T-cell (primary cell): ENCODE results near the gene CCDC6. TPM values are rescaled to one million over a fixed set of nuclear protein-coding genes. Genes with fewer than 3 reads are reported as not detected.
"Not testable (repeated sequence)": the region's sequence is repeated elsewhere in the genome, so short reads cannot be mapped to it uniquely, and the experiment has no call there.

Experiments used
- ATAC-seq, 4 experiments: fragments of 200-7000 bp in 3 of 4; fragments of 150-1000 bp in 1 of 4; cut with Tn5 transposase; replicated peaks in 1 of 4; 1 replicate in 3 of 4; 2 replicates in 1 of 4; pipeline ENCODE4 v1.10.0; 2021; ENCODE audit warnings: moderate library complexity in 3 of 4, mild to moderate bottlenecking in 2 of 4, moderate number of reproducible peaks in 1 of 4
- CTCF ChIA-PET, 2 donors: fragments of 300-600 bp; sonication (Branson Sonifier 250); formaldehyde crosslinking; loops; one replicate each; lab custom pipeline; 2022; ENCODE audit warnings: antibody characterized with exemption in 2 of 2; lab: Charles Lee
- POLR2A ChIA-PET, 2 donors: fragments of 300-600 bp; sonication (Branson Sonifier 250); formaldehyde crosslinking; loops; one replicate each; lab custom pipeline; 2022; ENCODE audit warnings: antibody characterized with exemption in 2 of 2; lab: Charles Lee
- DNase-seq, 35 experiments: peaks; one replicate each; pipeline versions ENCODE4 v3.0.0 to v3.0.0-alpha.2; 2013 to 2023
- H3K27ac ChIP-seq: one replicate; pipeline ENCODE4 v1.5.1; 2013; ENCODE audit warnings: low read length
- H3K27me3 ChIP-seq, 2 experiments: replicated peaks in 1 of 2; 1 replicate in 1 of 2; 2 replicates in 1 of 2; pipeline versions ENCODE4 v1.6.1 to v1.7.0; 2013; ENCODE audit warnings: low read length in 1 of 2, mixed read lengths in 1 of 2; ENCODE audit not compliant: control insufficient read depth in 2 of 2, insufficient read depth in 2 of 2; ENCODE audit errors: extremely low read depth in 1 of 2
- H3K36me3 ChIP-seq, 2 donors: 1 replicate in 1 of 2; 2 replicates in 1 of 2; pipeline versions ENCODE4 v1.6.1 to v1.7.0; 2013; ENCODE audit warnings: low read length in 1 of 2; ENCODE audit not compliant: control insufficient read depth in 2 of 2, insufficient read depth in 1 of 2; ENCODE audit errors: extremely low read depth in 1 of 2
- H3K4me1 ChIP-seq, 2 experiments: 1 replicate in 1 of 2; 2 replicates in 1 of 2; pipeline versions ENCODE4 v1.6.1 to v1.7.0; 2013; ENCODE audit warnings: low read length in 2 of 2, mixed read lengths in 1 of 2; ENCODE audit not compliant: insufficient read depth in 2 of 2, control insufficient read depth in 1 of 2; ENCODE audit errors: extremely low read depth in 1 of 2
- H3K4me3 ChIP-seq, 2 donors: 1 replicate in 1 of 2; 2 replicates in 1 of 2; pipeline versions ENCODE4 v1.5.1 to v1.7.0; 2013; ENCODE audit warnings: mild to moderate bottlenecking in 2 of 2, low read length in 1 of 2, moderate library complexity in 1 of 2; ENCODE audit not compliant: control insufficient read depth in 1 of 2; ENCODE audit errors: extremely low read depth in 1 of 2
- H3K9me3 ChIP-seq: 2 replicates; pipeline ENCODE4 v1.7.0; 2013
- H3K27ac Mint-ChIP-seq, 2 donors: one replicate each; pipeline ENCODE4 v1.8.0; 2020 to 2021; ENCODE audit warnings: mild to moderate bottlenecking in 2 of 2, mixed read lengths in 2 of 2
- H3K27me3 Mint-ChIP-seq, 2 donors: one replicate each; pipeline ENCODE4 v1.8.0; 2021 to 2022; ENCODE audit warnings: mixed read lengths in 2 of 2
- H3K36me3 Mint-ChIP-seq: one replicate; pipeline ENCODE4 v1.8.0; 2021; ENCODE audit warnings: mixed read lengths
- H3K4me1 Mint-ChIP-seq, 3 donors: one replicate each; pipeline ENCODE4 v1.8.0; 2020 to 2022; ENCODE audit warnings: mixed read lengths in 3 of 3, mild to moderate bottlenecking in 1 of 3
- H3K4me3 Mint-ChIP-seq, 3 donors: one replicate each; pipeline ENCODE4 v1.8.0; 2020 to 2022; ENCODE audit warnings: mild to moderate bottlenecking in 3 of 3, mixed read lengths in 3 of 3, moderate library complexity in 3 of 3
- H3K9me3 Mint-ChIP-seq, 3 donors: one replicate each; pipeline ENCODE4 v1.8.0; 2020 to 2022; ENCODE audit warnings: mixed read lengths in 3 of 3
- WGBS: methylation state at CpG from one replicate; pipeline ENCODE4 v1.1.5; 2013; ENCODE audit warnings: missing lambda C conversion rate; ENCODE audit not compliant: insufficient coverage; 5-methylcytosine and 5-hydroxymethylcytosine counted together
- total RNA-seq, 35 experiments: library from RNA in 6 of 35; stranded (reverse) in 6 of 35; fragments of 120-200 nt in 1 of 35; gene quantifications; one replicate each; pipeline versions ENCODE4 v1.2.1 to v1.2.4 and lab custom pipeline; 2013 to 2026

CCDC6 gene
- total RNA-seq, 5 donors from 2014 or later (not counting 1 experiment from before 2014, with no cell fraction given): 16.5 to 26.1 (median 20.1) TPM

GRCh38 chr10:59745163-59745650, 161.1 kb downstream of the CCDC6 start:
- H3K36me3 Mint-ChIP-seq: no peaks in the 10 kb centered on the region
- ChIA-PET POLR2A (no interaction called here), CTCF (no interaction called here)
- H3K27ac Mint-ChIP-seq: no peak overlapping the region
- no peaks in the 10 kb centered on the region for H3K4me1 Mint-ChIP-seq
- Histone ChIP-seq H3K36me3 (no peaks in the 10 kb centered on the region), H3K27ac (no peak overlapping the region), H3K9me3 (no peaks in the 10 kb centered on the region), H3K27me3 (peaks cover 0 to 4% of the 10 kb centered on the region in 2 experiments), H3K4me3 (no peak overlapping the region), H3K4me1 (no peaks in the 10 kb centered on the region)
- ATAC-seq (no peak), DNase-seq (no peak)
- H3K27me3 Mint-ChIP-seq: peaks cover 9 to 15% of the 10 kb centered on the region in 2 donors
- peaks cover 0 to 2% (median 0%) of the 10 kb centered on the region in 3 donors for H3K9me3 Mint-ChIP-seq
- WGBS: no CpG with 5 or more reads among the region's 2 CpGs
- no peak overlapping the region for H3K4me3 Mint-ChIP-seq

GRCh38 chr10:59744762-59745161, 161.6 kb downstream of the CCDC6 start:
- H3K9me3 ChIP-seq, DNase-seq, H3K9me3 Mint-ChIP-seq, H3K4me1 ChIP-seq, H3K4me3 Mint-ChIP-seq, H3K27ac ChIP-seq, H3K27me3 ChIP-seq, H3K27ac Mint-ChIP-seq, POLR2A ChIA-PET, H3K36me3 ChIP-seq, H3K36me3 Mint-ChIP-seq, ATAC-seq, H3K4me1 Mint-ChIP-seq, CTCF ChIA-PET, H3K4me3 ChIP-seq: not testable (repeated sequence)
- H3K27me3 Mint-ChIP-seq: peaks cover 9 to 14% of the 10 kb centered on the region in 2 donors
- no CpG with 5 or more reads among the region's 6 CpGs for WGBS

GRCh38 chr10:59744156-59744555, 162.2 kb downstream of the CCDC6 start:
- POLR2A ChIA-PET, H3K36me3 Mint-ChIP-seq, H3K4me1 Mint-ChIP-seq, H3K4me3 ChIP-seq, H3K9me3 Mint-ChIP-seq, H3K9me3 ChIP-seq, H3K36me3 ChIP-seq, H3K27ac ChIP-seq, CTCF ChIA-PET, H3K4me1 ChIP-seq, H3K27me3 ChIP-seq, DNase-seq, H3K4me3 Mint-ChIP-seq, H3K27ac Mint-ChIP-seq, ATAC-seq: not testable (repeated sequence)
- H3K27me3 Mint-ChIP-seq: peaks cover 9 to 11% of the 10 kb centered on the region in 2 donors
- 92% methylated on average over 21 of the region's 32 CpGs for WGBS

DNA sequence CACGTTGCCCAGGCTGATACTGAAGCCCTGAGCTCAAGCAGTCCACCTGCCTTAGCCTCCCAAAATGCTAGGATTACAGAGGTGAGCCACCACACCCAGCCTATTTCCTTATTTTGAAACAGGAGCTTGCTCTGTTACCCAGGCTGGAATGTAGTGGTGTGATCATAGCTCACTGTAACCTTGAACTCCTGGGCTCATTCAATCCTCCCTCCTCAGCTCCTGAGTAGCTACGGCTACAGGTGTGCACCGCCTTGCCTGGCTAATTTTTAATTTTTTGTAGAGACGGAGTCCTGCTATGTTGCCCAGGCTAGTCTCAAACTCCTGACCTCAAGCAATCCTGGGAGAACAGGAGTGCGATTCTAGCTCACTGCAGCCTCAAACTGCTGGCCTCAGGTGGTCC, 164.8 kb downstream of the CCDC6 start:
- H3K9me3 Mint-ChIP-seq: peaks cover 0 to 2% (median 0%) of the 10 kb centered on the region in 3 donors
- no peak overlapping the region for H3K27ac Mint-ChIP-seq
- peaks cover 0 to 4% of the 10 kb centered on the region in 2 experiments for H3K27me3 ChIP-seq
- H3K36me3 ChIP-seq: no peaks in the 10 kb centered on the region
- ChIA-PET CTCF (no interaction called here), POLR2A (no interaction called here)
- ATAC-seq (no peak), DNase-seq (no peak)
- H3K4me1 ChIP-seq: no peaks in the 10 kb centered on the region
- 100% methylated on average over 3 of the region's 5 CpGs for WGBS
- no peak overlapping the region for H3K27ac ChIP-seq
- H3K4me1 Mint-ChIP-seq: no peaks in the 10 kb centered on the region
- H3K9me3 ChIP-seq: no peaks in the 10 kb centered on the region
- peaks cover 3 to 4% of the 10 kb centered on the region in 2 donors for H3K27me3 Mint-ChIP-seq
- H3K4me3 Mint-ChIP-seq: no peak overlapping the region
- H3K36me3 Mint-ChIP-seq: no peaks in the 10 kb centered on the region
- no peak overlapping the region for H3K4me3 ChIP-seq

DNA sequence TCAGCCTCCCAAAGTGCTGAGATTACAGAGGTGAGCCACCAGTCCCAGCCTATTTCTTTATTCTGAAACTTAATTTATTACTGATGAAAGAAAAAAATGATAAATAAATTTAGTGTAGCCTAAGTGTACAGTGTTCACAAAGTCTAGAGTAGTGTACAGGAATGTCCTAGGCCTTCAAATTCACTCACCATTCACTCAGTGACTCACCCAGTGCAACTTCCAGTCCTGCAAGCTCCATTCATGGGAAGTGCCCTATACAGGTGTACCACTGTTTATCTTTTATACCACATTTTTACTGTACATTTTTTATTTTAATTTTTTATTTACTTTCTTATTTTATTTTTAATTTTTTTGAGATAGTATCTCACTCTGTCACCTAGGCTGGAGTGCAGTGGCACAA, 165.3 kb downstream of the CCDC6 start:
- no peak for ATAC-seq
- POLR2A ChIA-PET: interaction anchor here in 1 of 2 donors (0.6 kb wide), 1 partner anchor 103 kb away, joined by 4 read pairs; no protein-coding TSS in a partner anchor

More for the DNA sequence above, 165.3 kb downstream of the CCDC6 start:
- Mint-ChIP-seq H3K27ac (no peak overlapping the region), H3K9me3 (peaks cover 0 to 2% (median 0%) of the 10 kb centered on the region in 3 donors), H3K27me3 (peaks cover 3 to 4% of the 10 kb centered on the region in 2 donors), H3K4me3 (no peak overlapping the region), H3K36me3 (no peaks in the 10 kb centered on the region), H3K4me1 (no peaks in the 10 kb centered on the region)
- H3K27ac ChIP-seq: no peak overlapping the region
- DNase-seq: no peak
- peaks cover 0 to 4% of the 10 kb centered on the region in 2 experiments for H3K27me3 ChIP-seq
- no peaks in the 10 kb centered on the region for H3K9me3 ChIP-seq
- CTCF ChIA-PET: no interaction called here
- H3K36me3 ChIP-seq: no peaks in the 10 kb centered on the region
- no peaks in the 10 kb centered on the region for H3K4me1 ChIP-seq
- no peak overlapping the region for H3K4me3 ChIP-seq

Other genes starting within 250 kb of the CCDC6 start
- gene SLC16A9, start 196.7 kb downstream of the CCDC6 start, total RNA-seq: under 1 TPM in 3 of 5 donors, not detected in 2; 0.20 to 0.44 (median 0.20) TPM
- gene MRLN, start 153.1 kb downstream of the CCDC6 start, total RNA-seq: not detected